HG02840 (cell line): ENCODE measurements around the gene KRT81.
"Not testable (repeated sequence)": the region's sequence is repeated elsewhere in the genome, so short reads cannot be mapped to it uniquely, and the experiment has no call there.

Experiments used
- ATAC-seq: cut with Tn5 transposase; IDR thresholded peaks from one replicate; pipeline ENCODE4 v1.9.1; 2021; ENCODE audit warnings: mild to moderate bottlenecking, moderate library complexity, moderate number of reproducible peaks; ENCODE audit not compliant: unreplicated experiment, low FRiP score

Gene KRT81

DNA sequence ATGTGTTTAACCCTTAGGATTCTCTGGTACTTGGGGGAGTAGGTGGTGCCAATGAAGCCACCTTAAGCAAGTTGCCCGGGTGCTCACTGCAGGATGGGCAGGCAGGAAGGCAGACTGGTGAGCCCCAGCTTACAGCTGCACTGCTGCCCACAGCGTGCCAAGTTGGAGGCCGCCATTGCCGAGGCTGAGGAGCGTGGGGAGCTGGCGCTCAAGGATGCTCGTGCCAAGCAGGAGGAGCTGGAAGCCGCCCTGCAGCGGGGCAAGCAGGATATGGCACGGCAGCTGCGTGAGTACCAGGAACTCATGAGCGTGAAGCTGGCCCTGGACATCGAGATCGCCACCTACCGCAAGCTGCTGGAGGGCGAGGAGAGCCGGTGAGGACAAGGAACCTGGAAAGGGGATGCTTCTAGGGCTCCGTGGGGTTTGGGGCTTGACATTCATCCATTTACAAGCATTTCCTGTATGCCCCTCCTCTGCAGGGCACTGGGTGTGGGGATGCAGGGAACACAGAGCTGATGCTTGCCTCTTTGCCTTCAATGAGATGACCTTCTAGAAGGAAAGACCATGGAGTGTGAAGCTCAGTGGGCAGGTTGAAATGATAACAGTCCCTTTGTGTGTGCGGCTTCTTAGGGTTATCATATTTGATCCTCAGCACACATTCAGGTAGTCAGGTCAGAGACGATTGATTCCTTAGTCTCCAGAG is 45.9 kb downstream of the KRT81 start:
- no peak for ATAC-seq

DNA sequence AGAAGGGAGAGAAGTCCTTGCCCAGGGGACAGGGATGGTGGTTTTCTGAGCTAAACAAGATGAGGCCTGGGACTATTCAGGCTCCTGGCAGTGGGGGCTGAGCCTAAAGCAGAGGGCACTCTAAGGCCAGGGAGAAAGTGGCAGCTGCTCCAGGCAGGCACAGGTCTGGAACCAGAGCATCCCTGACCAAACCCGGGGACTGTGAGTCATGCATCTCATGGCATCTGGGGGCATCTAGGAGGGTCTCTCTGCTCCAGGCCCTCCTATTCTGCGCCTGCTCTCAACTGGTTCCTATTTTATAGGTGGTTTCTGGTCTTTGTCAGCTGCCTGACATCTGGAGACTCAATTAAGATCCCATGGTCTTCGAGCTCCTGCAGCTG is 46.7 kb downstream of the KRT81 start:
- ATAC-seq, result no peak

DNA sequence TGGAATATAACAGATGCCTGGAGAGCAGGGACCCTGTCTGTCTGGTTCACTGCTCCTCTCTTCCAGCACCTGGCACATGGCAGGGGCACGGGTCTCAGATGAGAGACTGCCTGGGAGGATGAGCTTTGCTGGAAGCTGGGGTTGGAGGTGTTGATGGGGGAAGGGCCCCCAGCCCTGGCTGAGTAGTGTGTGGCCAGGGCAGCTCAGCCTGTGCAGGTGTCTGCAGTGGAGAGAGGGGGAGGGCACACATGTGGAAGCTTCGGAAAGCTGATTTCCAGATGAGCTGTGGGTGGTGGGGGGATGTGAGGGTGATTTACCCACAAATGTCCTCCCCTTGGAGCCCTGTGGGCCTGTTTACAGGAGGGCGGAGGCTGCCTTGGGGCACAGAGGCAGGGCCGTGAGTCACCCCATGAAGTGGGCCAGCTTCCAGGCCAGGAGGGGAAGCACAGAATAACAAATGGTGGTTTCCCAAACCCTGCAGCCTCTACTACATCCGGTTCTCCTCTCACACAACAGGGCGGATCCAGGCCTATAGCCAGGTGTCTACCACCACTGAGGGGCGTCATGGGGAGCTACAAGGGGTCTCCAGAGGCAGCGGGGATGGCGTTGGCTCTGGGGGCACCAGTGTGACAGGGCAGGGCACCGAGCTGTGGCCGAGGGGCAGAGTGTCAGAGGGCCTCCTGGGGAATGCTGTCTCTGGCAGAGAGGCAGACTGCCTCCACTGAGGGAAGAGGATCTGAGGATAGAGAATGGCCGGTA is 47.3 kb downstream of the KRT81 start:
- ATAC-seq, result peak; percentile 90

DNA sequence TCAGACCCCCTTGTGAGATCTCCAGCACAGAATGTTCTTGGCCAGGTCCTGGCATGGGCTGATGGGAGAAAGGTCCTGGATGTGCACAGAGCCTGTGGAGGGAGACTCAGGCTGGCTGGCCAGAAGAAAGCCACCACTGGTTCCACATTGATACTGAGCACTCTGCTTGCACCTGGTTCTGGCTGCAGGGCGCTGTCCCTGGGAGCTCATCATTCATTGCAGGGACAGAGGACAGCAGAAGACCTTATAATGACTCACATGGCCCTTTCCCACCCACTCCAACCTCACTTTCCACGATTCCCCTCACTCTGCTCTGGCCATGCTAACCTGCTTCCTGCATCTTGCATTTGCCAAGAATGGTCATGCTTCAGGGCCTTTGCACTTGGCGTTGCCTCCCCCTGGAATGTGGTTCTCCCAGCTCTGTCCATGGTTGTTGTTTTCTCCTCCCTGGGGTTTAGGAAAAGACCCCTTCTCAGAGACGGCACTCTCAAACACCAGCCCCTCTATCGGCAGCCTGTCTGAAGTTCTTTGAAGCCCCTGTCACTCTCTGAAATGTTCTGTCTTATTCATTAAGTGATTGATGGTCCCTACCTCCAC is 48.0 kb downstream of the KRT81 start:
- ATAC-seq, result no peak

DNA sequence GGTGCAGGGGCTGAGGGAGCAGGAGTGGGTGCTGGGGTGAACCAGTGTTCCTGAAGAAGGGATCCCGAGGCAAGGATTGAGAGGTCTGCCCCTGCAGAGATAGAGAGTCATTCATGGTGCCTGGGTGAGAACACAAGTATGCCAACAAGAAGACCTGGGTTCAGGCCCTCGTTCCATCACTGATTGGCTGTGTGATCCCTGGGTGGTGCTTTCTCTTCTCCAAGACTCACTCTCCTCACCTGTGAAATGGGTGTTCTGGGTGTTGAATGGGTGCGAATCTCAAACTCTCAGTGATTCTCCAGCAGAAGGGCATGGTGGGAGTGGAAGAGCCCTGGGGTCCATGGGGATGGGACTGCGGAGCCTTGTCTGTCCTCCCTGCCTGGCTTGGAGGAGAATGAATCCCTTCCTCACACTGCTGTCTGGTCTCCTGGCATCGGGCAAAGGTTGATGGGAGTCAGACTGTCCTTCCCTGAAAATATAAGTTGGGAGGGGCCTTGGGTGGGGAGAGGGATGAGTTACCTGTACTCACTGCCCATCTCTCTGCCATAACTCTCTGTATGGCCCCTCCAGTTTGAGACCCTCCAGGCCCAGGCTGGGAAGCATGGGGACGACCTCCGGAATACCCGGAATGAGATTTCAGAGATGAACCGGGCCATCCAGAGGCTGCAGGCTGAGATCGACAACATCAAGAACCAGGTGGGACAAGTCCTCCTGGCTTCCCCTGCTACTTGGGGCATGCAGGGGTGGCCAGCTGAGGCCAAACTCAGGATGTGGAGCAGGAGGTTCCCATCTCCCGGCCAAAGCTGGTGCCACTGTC is 48.7 kb downstream of the KRT81 start:
- no peak for ATAC-seq

DNA sequence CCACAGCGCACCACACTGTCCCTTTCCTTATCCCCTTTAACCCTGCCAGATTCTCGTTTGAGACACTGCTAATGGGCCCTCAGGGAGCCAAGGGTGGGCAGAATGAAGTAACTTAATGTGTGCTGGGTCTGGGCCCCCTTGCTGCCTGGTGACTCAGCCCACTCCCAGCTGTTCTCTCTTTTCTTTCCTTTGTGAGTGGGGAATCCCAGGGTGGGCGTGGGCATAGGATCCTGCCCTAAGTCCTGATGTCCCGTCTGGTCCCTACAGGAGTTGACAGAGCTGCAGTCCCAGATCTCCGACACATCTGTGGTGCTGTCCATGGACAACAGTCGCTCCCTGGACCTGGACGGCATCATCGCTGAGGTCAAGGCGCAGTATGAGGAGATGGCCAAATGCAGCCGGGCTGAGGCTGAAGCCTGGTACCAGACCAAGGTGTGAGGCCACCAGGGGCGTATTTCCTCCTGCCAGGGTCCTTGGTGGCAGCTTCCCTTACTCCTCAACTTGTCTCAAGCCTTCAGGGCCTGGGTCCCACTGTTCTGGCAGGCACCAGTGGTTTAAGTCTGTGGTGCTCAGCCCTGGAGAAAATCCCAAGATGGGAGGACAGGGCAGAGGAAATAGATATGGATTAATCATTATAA is 50.0 kb downstream of the KRT81 start:
- no peak for ATAC-seq

DNA sequence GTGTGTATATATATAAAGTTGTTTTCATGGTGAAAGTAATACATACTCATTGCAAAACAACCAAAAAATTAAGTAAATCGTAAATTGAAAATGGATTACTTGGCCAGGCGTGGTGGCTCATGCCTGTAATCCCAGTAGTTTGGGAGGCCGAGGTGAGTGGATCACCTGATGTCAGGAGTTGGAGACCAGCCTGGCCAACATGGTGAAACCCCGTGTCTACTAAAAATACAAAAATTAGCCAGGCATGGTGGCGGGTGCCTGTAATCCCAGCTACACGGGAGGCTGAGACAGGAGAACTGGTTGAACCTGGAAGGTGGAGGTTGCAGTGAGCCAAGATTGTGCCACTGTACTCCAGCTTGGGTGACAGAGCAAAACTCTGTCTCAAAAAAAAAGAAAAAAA is 51.1 kb downstream of the KRT81 start:
- ATAC-seq, result not testable (repeated sequence)

DNA sequence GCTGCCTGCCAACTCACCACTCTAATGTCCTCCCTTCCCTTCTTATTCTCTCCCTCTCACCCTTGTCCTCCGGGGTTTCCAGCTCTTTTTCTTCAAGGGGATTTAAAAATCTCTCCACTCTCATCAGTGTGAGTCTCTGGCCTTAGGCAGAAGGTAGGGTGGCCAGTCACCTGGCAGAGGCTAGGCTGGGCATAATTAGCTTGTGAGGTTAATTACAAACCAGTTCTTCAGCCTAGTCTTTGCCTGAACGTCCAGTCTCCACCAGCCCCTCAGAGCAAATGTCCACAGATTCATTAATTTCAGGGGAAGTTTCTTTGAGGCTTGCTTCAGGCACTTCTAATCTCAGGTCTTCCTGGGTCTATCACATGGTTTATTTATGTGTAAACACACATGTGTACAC is 51.6 kb downstream of the KRT81 start:
- no peak for ATAC-seq

DNA sequence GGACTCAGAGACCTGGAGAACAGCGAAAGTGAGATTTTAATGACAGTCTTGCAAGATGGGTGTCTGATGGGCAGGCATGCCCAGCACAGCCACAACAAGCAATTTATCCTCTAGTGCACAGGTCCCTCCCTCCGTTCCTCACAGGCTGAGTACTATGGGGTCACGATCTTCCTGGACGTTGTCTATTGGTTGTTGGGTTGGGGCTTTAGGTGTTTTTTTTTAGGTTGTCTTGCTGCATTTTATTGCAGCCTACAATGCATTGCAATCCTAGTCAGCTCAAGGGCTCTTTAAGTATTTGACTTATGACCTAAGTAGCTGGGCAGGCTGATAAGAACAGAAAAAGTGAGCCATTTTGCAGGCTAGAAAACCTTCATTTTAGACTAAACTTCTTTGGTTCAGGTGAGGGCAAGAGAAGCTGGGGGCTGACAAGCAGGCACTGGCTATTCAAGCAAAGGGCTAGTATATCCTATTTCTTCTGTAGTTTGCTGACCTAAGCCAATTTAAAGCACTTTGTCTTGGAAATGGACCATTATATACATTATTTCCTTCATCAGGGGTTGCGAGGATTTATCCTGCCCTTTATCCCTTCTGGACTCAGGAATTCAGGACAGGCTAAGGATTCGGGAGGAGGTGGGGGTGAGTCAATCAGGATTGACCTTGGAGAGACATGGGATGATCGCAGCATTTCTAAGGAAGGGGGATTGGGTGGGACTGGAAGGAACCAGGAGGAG is 52.3 kb downstream of the KRT81 start:
- ATAC-seq, result no peak

DNA sequence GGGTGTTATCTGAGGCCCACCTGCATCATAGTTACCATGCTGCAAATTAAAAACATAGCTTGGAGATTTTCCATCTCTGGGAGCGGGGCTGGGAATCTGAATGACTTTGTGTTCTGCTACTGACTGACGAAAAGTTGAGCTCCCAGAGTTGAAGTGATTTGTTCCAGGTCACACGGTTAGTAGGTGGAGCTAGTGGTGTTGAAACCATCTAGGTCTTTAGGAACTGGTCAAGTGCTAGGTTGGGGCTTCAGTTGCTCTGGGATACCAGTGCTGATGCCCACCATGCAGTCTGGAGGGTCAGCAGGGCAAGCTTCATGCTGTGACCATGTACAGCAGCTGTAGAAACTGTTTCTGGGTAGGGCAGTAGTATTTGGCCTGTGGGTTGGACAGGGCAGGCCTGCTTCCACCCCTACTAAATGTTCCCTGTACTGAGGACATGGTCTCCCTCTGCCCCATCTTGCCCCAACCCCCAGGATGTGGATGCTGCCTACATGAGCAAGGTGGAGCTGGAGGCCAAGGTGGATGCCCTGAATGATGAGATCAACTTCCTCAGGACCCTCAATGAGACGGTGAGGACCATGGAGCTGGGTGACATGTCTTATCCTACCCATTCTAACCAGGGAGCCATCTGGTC is 53.0 kb downstream of the KRT81 start:
- no peak for ATAC-seq

DNA sequence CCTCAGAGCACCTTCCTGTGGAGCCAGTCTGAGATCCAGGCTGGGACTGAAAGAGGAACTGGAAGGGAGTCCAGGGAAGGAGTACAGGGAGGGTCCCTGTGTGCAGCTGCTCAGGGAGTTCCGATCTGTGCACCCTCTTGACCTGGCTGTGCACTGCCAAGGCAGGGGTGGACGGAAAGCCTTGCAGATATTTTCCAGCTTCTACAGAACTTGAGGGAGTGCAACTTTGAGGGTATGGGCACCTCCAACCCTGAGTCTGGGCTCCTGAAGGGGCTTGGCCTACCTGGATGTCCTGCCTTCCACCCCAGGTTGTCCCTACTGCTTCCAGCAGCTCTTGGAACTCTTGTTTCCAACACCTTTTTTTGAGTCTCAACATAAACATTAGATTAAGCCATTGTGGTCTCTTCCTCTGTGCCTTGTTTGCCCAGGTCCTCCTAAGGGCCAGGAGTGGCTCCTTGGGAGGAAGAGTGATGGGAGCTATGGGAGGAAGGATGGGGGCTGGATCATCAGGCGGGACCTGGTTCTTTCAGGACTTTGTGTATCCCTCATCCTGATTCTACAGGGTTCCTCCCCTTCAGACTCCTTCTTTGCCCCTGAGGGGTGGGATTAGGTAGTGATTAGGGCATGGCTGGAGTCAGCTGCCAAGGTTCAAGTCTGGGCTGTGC is 54.8 kb downstream of the KRT81 start:
- no peak for ATAC-seq
